K562 (cell line): ENCODE data around the gene GNPTAB. TPM values are rescaled to one million over a fixed set of nuclear protein-coding genes. Genes with fewer than 3 reads are reported as not detected.
A peak's percentile ranks its signal among the peaks of the same experiment; 100 is the strongest.

Experiments
- CHD4 ChIP-seq: fragments of 200-600 bp; sonication (generic); IDR thresholded peaks from 3 replicates; pipeline ENCODE4 v1.6.1; 2012; ENCODE audit warnings: low read depth, mild to moderate bottlenecking, mixed read lengths, low read length, inconsistent platforms; ENCODE audit not compliant: insufficient read depth, insufficient replicate concordance, poor library complexity, severe bottlenecking
- DPF2 ChIP-seq: fragments of 450-650 bp; IDR thresholded peaks from 2 replicates; pipeline ENCODE4 v1.6.1; 2016
- EP300 ChIP-seq: IDR thresholded peaks from 2 replicates; pipeline ENCODE4 v1.6.1; 2012; ENCODE audit warnings: low read length, improper control_type of control experiment
- JUND ChIP-seq, 2 experiments: IDR thresholded peaks; 2 replicates in 1 of 2; 3 replicates in 1 of 2; pipeline ENCODE4 v1.6.1; 2011; ENCODE audit warnings: borderline replicate concordance in 2 of 2, low read depth in 2 of 2, low read length in 2 of 2, improper control_type of control experiment in 1 of 2, missing biosample characterization in 1 of 2, missing genetic modification characterization in 1 of 2, missing genetic modification reagents in 1 of 2
- MEF2A ChIP-seq: IDR thresholded peaks from 2 replicates; pipeline ENCODE4 v1.6.1; 2011; ENCODE audit warnings: low read depth, mild to moderate bottlenecking, low read length, moderate library complexity; ENCODE audit not compliant: control insufficient read depth
- PHF20 ChIP-seq: fragments of 450-650 bp; IDR thresholded peaks from 2 replicates; pipeline ENCODE4 v1.6.1; 2018; ENCODE audit not compliant: partially characterized antibody
- POLR2AphosphoS5 ChIP-seq: IDR thresholded peaks from 2 replicates; pipeline ENCODE4 v1.6.1; 2011; ENCODE audit warnings: mild to moderate bottlenecking, low read depth, low read length, moderate library complexity; ENCODE audit not compliant: control insufficient read depth, insufficient read depth
- TCF3 ChIP-seq: sonication (generic); formaldehyde crosslinking; IDR thresholded peaks from 2 replicates; pipeline ENCODE4 v1.4.0; 2020; ENCODE audit warnings: mild to moderate bottlenecking, missing genetic modification reagents
- polyA plus RNA-seq, 8 experiments: library from polyadenylated mRNA; depleted of rRNA in 4 of 8; stranded (reverse) in 5 of 8; unstranded in 3 of 8; fragments of >200 nt; fragmentation: Nextera tagmentation in 2 of 8; fragmentation: Illumina TruSeq in 1 of 8; extraction: Ambion mirVana in 2 of 8; extraction: Trizol in 1 of 8; gene quantifications; 2 replicates each; pipeline versions ENCODE4 v1.2.1 to v1.2.3, GENCODE V29; 2011 to 2014; ENCODE audit warnings: inconsistent platforms in 1 of 8, missing spikeins in 1 of 8
- total RNA-seq, 7 experiments: library from RNA; depleted of rRNA in 6 of 7; stranded (reverse); fragments of >200 nt in 6 of 7; fragmentation: Illumina TruSeq in 2 of 7; extraction: Trizol in 2 of 7; gene quantifications; 2 replicates each; pipeline versions ENCODE4 v1.2.1 to v1.2.3, GENCODE V29; 2011 to 2021; ENCODE audit warnings: low replicate concordance in 1 of 7
- TF ChIP-seq, protein P1 (sequence below): IDR thresholded peaks from 2 replicates; pipeline ENCODE4 v1.6.1; 2014; ENCODE audit warnings: antibody characterized with exemption
- TF ChIP-seq, protein P2 (sequence below), 2 experiments: fragments of 200-800 bp in 1 of 2; sonication (Bioruptor generic) in 1 of 2; sonication (generic) in 1 of 2; formaldehyde crosslinking in 1 of 2; IDR thresholded peaks in 1 of 2; conservative IDR thresholded peaks in 1 of 2; 2 replicates each; pipeline versions ENCODE4 v1.5.0 to v1.6.1; 2016 to 2020; ENCODE audit warnings: missing compliant biosample characterization in 1 of 2, missing genetic modification characterization in 1 of 2, missing genetic modification reagents in 1 of 2

GNPTAB gene
- total and polyA plus RNA-seq, 9 of the 15 experiments (the other 6 are each of a cell fraction or from before 2014, with no cell fraction given) = 5.9 to 23.2 (median 19.3) TPM

DNA sequence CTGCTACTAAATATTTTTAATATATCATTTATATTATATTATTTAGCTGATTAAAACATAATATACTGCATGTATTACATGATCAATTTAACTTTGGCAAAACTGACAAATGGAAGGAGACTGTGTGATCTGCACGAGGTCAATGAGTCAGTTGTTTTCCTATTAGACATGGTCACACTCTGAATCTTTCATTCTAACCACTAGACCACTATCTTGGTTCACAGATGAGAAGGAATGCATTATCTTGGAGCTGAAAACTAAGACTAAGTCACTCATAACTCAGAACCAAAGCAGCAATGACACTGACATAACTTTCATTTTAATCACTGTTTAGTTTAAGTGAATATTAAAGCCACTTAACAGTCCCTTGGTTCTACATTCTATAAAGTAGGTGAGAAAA is 37.4 kb downstream of the GNPTAB start (continued):
- TF ChIP-seq, protein P1, sequence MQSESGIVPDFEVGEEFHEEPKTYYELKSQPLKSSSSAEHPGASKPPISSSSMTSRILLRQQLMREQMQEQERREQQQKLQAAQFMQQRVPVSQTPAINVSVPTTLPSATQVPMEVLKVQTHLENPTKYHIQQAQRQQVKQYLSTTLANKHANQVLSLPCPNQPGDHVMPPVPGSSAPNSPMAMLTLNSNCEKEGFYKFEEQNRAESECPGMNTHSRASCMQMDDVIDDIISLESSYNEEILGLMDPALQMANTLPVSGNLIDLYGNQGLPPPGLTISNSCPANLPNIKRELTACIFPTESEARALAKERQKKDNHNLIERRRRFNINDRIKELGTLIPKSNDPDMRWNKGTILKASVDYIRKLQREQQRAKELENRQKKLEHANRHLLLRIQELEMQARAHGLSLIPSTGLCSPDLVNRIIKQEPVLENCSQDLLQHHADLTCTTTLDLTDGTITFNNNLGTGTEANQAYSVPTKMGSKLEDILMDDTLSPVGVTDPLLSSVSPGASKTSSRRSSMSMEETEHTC = peak; percentile 70; the same call in 1 of the 2 replicates
- TF ChIP-seq, protein P2, sequence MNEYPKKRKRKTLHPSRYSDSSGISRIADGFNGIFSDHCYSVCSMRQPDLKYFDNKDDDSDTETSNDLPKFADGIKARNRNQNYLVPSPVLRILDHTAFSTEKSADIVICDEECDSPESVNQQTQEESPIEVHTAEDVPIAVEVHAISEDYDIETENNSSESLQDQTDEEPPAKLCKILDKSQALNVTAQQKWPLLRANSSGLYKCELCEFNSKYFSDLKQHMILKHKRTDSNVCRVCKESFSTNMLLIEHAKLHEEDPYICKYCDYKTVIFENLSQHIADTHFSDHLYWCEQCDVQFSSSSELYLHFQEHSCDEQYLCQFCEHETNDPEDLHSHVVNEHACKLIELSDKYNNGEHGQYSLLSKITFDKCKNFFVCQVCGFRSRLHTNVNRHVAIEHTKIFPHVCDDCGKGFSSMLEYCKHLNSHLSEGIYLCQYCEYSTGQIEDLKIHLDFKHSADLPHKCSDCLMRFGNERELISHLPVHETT (CRISPR knock-in tag; conservative IDR thresholded peaks at IDR 0.05 in 1 of 2, IDR thresholded peaks at IDR 0.05 in 1 of 2) = peak in 1 of 2 experiments; percentile 50; a peak in 1 of 4 replicates
- TF ChIP-seq CHD4 = no peak
- TF ChIP-seq TCF3 (CRISPR knock-in tag) = peak; percentile 82
- peak; percentile 77; the same call in 1 of the 2 replicates for TF ChIP-seq JUND (IDR thresholded peaks at IDR 0.05; ENCODE audit: borderline replicate concordance, low read depth, low read length)
- peak; percentile 60; the same call in 1 of the 3 replicates for TF ChIP-seq JUND (tag; IDR thresholded peaks at IDR 0.05; ENCODE audit: borderline replicate concordance, low read depth, low read length)
- peak; percentile 68; the same call in 1 of the 2 replicates for TF ChIP-seq EP300
- 0 out of 2 replicates have a peak, but pooled peaks have one; percentile 22 for TF ChIP-seq POLR2AphosphoS5
- peak; percentile 88 for TF ChIP-seq DPF2
- no peak for TF ChIP-seq PHF20
- TF ChIP-seq MEF2A = no peak
